K562 (cell line): Measurements from ENCODE around the gene LRRC61. TPM values are rescaled to one million over a fixed set of nuclear protein-coding genes. Genes with fewer than 3 reads are reported as not detected.
A peak's percentile ranks its signal among the peaks of the same experiment; 100 is the strongest.

Experiments
- DPF2 ChIP-seq: fragments of 450-650 bp; IDR thresholded peaks from 2 replicates; pipeline ENCODE4 v1.6.1; 2016
- ELF1 ChIP-seq: fragments of 200-800 bp; sonication (Bioruptor generic); IDR thresholded peaks from 2 replicates; pipeline ENCODE4 v1.6.1; 2016; ENCODE audit warnings: missing genetic modification characterization, missing compliant biosample characterization
- GTF2E2 ChIP-seq: fragments of 200-800 bp; sonication (Bioruptor generic); IDR thresholded peaks from 2 replicates; pipeline ENCODE4 v1.6.1; 2016; ENCODE audit warnings: missing genetic modification characterization, missing compliant biosample characterization
- HCFC1 ChIP-seq: IDR thresholded peaks from 2 replicates; pipeline ENCODE4 v1.6.1; 2012; ENCODE audit warnings: low read depth, low read length, improper control_type of control experiment
- HNRNPLL ChIP-seq: fragments of 200-400 bp; formaldehyde crosslinking; IDR thresholded peaks from 2 replicates; pipeline ENCODE4 v1.6.1; 2017; ENCODE audit warnings: low read length, low read depth, mild to moderate bottlenecking; ENCODE audit not compliant: poor library complexity, severe bottlenecking
- MIER1 ChIP-seq: fragments of 450-650 bp; IDR thresholded peaks from 2 replicates; pipeline ENCODE4 v1.6.1; 2016; ENCODE audit warnings: antibody characterized with exemption, mild to moderate bottlenecking, low read depth
- RFX7 ChIP-seq: fragments of 250-450 bp; sonication (Bioruptor Pico); IDR thresholded peaks from 2 replicates; pipeline ENCODE4 v1.5.1; 2021; ENCODE audit warnings: mild to moderate bottlenecking
- RUNX1 ChIP-seq: sonication (generic); IDR thresholded peaks from 2 replicates; pipeline ENCODE4 v1.6.1; 2016; ENCODE audit warnings: antibody characterized with exemption, low read depth
- STAG1 ChIP-seq: sonication (generic); formaldehyde crosslinking; IDR thresholded peaks from 2 replicates; pipeline ENCODE4 v1.5.0; 2020; ENCODE audit warnings: missing genetic modification reagents, borderline replicate concordance
- TRIM28 ChIP-seq: fragments of 450-650 bp; IDR thresholded peaks from 2 replicates; pipeline ENCODE4 v1.6.1; 2017
- ZEB2 ChIP-seq: fragments of 450-650 bp; IDR thresholded peaks from 2 replicates; pipeline ENCODE4 v1.6.1; 2016
- ZFP30 ChIP-seq: fragments of 250-450 bp; sonication (Bioruptor Pico); IDR thresholded peaks from 2 replicates; pipeline ENCODE4 v1.8.0; 2022; ENCODE audit warnings: moderate library complexity, mild to moderate bottlenecking, inconsistent platforms, borderline replicate concordance
- ZKSCAN3 ChIP-seq: fragments of 250-450 bp; sonication (Bioruptor Pico); IDR thresholded peaks from 2 replicates; pipeline ENCODE4 v1.4.0; 2020
- polyA plus RNA-seq, 8 experiments: library from polyadenylated mRNA; depleted of rRNA in 4 of 8; stranded (reverse) in 5 of 8; unstranded in 3 of 8; fragments of >200 nt; fragmentation: Nextera tagmentation in 2 of 8; fragmentation: Illumina TruSeq in 1 of 8; extraction: Ambion mirVana in 2 of 8; extraction: Trizol in 1 of 8; gene quantifications; 2 replicates each; pipeline versions ENCODE4 v1.2.1 to v1.2.3, GENCODE V29; 2011 to 2014; ENCODE audit warnings: inconsistent platforms in 1 of 8, missing spikeins in 1 of 8
- total RNA-seq, 7 experiments: library from RNA; depleted of rRNA in 6 of 7; stranded (reverse); fragments of >200 nt in 6 of 7; fragmentation: Illumina TruSeq in 2 of 7; extraction: Trizol in 2 of 7; gene quantifications; 2 replicates each; pipeline versions ENCODE4 v1.2.1 to v1.2.3, GENCODE V29; 2011 to 2021; ENCODE audit warnings: low replicate concordance in 1 of 7
- TF ChIP-seq, protein P1 (sequence below): fragments of 450-650 bp; formaldehyde crosslinking; conservative IDR thresholded peaks from 2 replicates; pipeline ENCODE4 v1.4.0; 2022; ENCODE audit warnings: mild to moderate bottlenecking, missing genetic modification characterization
- TF ChIP-seq, protein P2 (sequence below): fragments of 250-450 bp; sonication (Bioruptor Pico); IDR thresholded peaks from 2 replicates; pipeline ENCODE4 v1.4.0; 2020; ENCODE audit warnings: mild to moderate bottlenecking
- TF ChIP-seq, protein P3 (sequence below): sonication (generic); formaldehyde crosslinking; IDR thresholded peaks from 2 replicates; pipeline ENCODE4 v1.8.0; 2023; ENCODE audit warnings: mild to moderate bottlenecking, missing genetic modification reagents
- TF ChIP-seq, protein P4 (sequence below): sonication (generic); formaldehyde crosslinking; IDR thresholded peaks from 2 replicates; pipeline ENCODE4 v1.5.0; 2020; ENCODE audit warnings: missing genetic modification reagents
- TF ChIP-seq, protein P5 (sequence below): IDR thresholded peaks from 2 replicates; pipeline ENCODE4 v1.6.1; 2011; ENCODE audit warnings: borderline replicate concordance, low read depth, mild to moderate bottlenecking, moderate library complexity, low read length; ENCODE audit not compliant: insufficient read depth, poor library complexity, severe bottlenecking

LRRC61 gene
- total and polyA plus RNA-seq, 9 of the 15 experiments (the other 6 are each of a cell fraction or from before 2014, with no cell fraction given): 1.3 to 55.2 (median 35.2) TPM

DNA sequence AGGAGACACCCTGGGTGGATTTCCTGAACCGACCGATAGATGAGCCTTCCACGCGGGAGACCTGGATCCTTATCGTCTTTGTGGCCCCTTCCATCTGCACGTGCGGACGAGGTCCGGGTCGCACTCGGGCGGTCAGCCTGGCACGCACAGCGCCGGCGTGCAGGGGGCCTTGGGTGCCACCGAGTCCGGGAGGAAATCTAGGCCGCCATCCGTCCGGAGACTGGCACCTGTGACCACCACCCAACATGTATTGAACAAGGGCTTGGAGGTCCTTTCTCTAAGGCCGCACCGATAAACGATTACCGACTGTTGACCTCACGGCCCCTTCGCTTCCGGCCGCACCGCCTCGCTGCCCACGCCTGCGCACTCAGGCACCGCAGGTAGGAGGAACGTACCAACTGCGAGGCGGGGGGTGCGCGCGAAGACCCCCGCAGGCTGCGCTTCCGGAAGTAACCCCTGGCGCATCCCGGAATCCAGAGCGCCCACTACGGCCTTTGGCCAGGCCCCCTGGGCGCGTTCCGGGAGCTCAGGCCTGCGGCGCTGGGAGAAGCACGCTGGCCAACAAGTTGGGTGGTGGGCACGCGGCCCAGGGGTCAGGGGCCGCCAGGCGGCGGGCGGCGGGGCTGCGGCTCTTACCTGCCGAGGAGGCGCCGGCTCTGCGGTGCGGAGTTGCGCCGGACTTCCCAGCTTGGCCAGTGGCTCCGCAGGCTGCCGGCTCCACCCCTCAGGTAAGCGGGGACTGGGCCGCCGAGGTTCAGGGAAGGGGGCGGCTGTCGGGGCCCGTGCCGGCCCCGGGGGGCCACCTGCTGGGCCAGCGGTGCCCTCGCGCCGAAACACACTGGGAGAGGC is at the start of gene LRRC61, which contains the start of gene ACTR3C (continued):
- TF ChIP-seq, protein P1, sequence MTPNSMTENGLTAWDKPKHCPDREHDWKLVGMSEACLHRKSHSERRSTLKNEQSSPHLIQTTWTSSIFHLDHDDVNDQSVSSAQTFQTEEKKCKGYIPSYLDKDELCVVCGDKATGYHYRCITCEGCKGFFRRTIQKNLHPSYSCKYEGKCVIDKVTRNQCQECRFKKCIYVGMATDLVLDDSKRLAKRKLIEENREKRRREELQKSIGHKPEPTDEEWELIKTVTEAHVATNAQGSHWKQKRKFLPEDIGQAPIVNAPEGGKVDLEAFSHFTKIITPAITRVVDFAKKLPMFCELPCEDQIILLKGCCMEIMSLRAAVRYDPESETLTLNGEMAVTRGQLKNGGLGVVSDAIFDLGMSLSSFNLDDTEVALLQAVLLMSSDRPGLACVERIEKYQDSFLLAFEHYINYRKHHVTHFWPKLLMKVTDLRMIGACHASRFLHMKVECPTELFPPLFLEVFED (CRISPR knock-in tag): peak; percentile 69; the same call in 1 of the 2 replicates
- TF ChIP-seq DPF2: peak; percentile 85
- TF ChIP-seq STAG1 (CRISPR knock-in tag): no peak
- TF ChIP-seq ZKSCAN3 (CRISPR knock-in tag): no peak
- TF ChIP-seq, protein P2, sequence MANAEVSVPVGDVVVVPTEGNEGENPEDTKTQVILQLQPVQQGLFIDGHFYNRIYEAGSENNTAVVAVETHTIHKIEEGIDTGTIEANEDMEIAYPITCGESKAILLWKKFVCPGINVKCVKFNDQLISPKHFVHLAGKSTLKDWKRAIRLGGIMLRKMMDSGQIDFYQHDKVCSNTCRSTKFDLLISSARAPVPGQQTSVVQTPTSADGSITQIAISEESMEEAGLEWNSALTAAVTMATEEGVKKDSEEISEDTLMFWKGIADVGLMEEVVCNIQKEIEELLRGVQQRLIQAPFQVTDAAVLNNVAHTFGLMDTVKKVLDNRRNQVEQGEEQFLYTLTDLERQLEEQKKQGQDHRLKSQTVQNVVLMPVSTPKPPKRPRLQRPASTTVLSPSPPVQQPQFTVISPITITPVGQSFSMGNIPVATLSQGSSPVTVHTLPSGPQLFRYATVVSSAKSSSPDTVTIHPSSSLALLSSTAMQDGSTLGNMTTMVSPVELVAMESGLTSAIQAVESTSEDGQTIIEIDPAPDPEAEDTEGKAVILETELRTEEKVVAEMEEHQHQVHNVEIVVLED (CRISPR knock-in tag): peak; percentile 55; the same call in 1 of the 2 replicates
- TF ChIP-seq MIER1: no peak
- TF ChIP-seq TRIM28: peak; percentile 82; the same call in 1 of the 2 replicates
- TF ChIP-seq GTF2E2: peak; percentile 63
- TF ChIP-seq ZEB2: peak; percentile 79
- TF ChIP-seq, protein P3, sequence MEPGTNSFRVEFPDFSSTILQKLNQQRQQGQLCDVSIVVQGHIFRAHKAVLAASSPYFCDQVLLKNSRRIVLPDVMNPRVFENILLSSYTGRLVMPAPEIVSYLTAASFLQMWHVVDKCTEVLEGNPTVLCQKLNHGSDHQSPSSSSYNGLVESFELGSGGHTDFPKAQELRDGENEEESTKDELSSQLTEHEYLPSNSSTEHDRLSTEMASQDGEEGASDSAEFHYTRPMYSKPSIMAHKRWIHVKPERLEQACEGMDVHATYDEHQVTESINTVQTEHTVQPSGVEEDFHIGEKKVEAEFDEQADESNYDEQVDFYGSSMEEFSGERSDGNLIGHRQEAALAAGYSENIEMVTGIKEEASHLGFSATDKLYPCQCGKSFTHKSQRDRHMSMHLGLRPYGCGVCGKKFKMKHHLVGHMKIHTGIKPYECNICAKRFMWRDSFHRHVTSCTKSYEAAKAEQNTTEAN: peak; percentile 95
- TF ChIP-seq ZFP30 (CRISPR knock-in tag): no peak
- peak; percentile 52 for TF ChIP-seq HNRNPLL
- TF ChIP-seq RFX7 (CRISPR knock-in tag): 0 out of 2 replicates have a peak, but pooled peaks have one; percentile 63
- TF ChIP-seq RUNX1: peak; percentile 52
- TF ChIP-seq, protein P4, sequence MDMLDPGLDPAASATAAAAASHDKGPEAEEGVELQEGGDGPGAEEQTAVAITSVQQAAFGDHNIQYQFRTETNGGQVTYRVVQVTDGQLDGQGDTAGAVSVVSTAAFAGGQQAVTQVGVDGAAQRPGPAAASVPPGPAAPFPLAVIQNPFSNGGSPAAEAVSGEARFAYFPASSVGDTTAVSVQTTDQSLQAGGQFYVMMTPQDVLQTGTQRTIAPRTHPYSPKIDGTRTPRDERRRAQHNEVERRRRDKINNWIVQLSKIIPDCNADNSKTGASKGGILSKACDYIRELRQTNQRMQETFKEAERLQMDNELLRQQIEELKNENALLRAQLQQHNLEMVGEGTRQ (CRISPR knock-in tag): no peak
- no peak for TF ChIP-seq HCFC1
- TF ChIP-seq ELF1 (tag): peak; percentile 91
- TF ChIP-seq, protein P5, sequence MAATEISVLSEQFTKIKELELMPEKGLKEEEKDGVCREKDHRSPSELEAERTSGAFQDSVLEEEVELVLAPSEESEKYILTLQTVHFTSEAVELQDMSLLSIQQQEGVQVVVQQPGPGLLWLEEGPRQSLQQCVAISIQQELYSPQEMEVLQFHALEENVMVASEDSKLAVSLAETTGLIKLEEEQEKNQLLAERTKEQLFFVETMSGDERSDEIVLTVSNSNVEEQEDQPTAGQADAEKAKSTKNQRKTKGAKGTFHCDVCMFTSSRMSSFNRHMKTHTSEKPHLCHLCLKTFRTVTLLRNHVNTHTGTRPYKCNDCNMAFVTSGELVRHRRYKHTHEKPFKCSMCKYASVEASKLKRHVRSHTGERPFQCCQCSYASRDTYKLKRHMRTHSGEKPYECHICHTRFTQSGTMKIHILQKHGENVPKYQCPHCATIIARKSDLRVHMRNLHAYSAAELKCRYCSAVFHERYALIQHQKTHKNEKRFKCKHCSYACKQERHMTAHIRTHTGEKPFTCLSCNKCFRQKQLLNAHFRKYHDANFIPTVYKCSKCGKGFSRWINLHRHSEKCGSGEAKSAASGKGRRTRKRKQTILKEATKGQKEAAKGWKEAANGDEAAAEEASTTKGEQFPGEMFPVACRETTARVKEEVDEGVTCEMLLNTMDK: peak; percentile 80
